Body of pancreas (tissue), 4 donors: ENCODE measurements around the gene OSBPL9.

Experiments used
- CTCF ChIP-seq, 7 experiments: fragments of 450-650 bp in 4 of 7; fragments of 200-600 bp in 3 of 7; sonication (generic) in 3 of 7; IDR thresholded peaks; one replicate each; pipeline ENCODE4 v1.5.1; 2016 to 2019; ENCODE audit warnings: antibody characterized with exemption in 7 of 7
- POLR2A ChIP-seq, 3 donors: fragments of 450-650 bp; IDR thresholded peaks; one replicate each; pipeline ENCODE4 v1.6.1; 2016; ENCODE audit warnings: antibody characterized with exemption in 3 of 3, mild to moderate bottlenecking in 2 of 3

GRCh38 chr1:51635615-51636014 lies 18.7 kb downstream of the OSBPL9 start:
- TF ChIP-seq POLR2A (IDR thresholded peaks at IDR 0.05): no peak
- no peak for TF ChIP-seq CTCF (IDR thresholded peaks at IDR 0.05)
